GM23248 (cell line): ENCODE measurements around the gene PPFIA2.

ENCODE experiments used
- EZH2 ChIP-seq: fragments of 200-600 bp; sonication (generic); IDR thresholded peaks from 2 replicates; pipeline ENCODE4 v1.6.1; 2018; ENCODE audit warnings: antibody characterized with exemption, mild to moderate bottlenecking; ENCODE audit not compliant: insufficient read depth, poor library complexity, severe bottlenecking
- EZH2phosphoT487 ChIP-seq: fragments of 200-600 bp; sonication (generic); IDR thresholded peaks from 2 replicates; pipeline ENCODE4 v1.6.1; 2018; ENCODE audit warnings: antibody characterized with exemption, moderate library complexity, mild to moderate bottlenecking, low read depth; ENCODE audit not compliant: insufficient read depth

DNA sequence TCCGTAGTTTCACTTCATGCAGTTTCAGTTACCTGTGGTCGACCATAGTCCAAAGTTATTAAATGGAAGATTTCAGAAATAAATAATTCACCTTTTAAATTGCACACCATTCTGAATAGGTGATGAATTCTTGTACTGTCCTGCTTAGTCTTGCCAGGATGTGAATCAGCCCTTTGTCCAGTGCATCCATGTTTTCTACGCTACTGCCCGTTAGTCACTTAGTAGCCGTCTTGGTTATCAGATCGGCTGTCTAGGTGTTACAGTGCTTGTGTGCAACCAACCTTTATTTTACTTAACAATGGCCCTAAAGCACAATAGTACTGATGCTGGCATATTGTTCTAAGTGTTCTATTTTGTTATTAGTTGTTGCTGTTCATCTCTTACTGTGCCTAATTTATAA lies 534.5 kb downstream of the PPFIA2 start:
- TF ChIP-seq EZH2 (no peak), EZH2phosphoT487 (no peak)
